ENCODE results near the gene TCIRG1.
"Not testable (repeated sequence)": the region's sequence is repeated elsewhere in the genome, so short reads cannot be mapped to it uniquely, and the experiment has no call there.

TCIRG1 gene

GRCh38 chr11:68083517-68083916, 44.7 kb downstream of the TCIRG1 start:
- H3K27me3 ChIP-seq (ENCODE audit: control insufficient read depth, insufficient read depth, low read length) = no peaks in the 10 kb centered on the region
- peaks cover 2% of the 10 kb centered on the region for H3K36me3 ChIP-seq (ENCODE audit: control insufficient read depth, insufficient read depth, low read length)
- H3K4me1 ChIP-seq (ENCODE audit: control insufficient read depth, insufficient read depth, low read length) = no peaks in the 10 kb centered on the region
- H3K4me3 ChIP-seq (ENCODE audit: low read length) = no peak overlapping the region
- H3K9ac ChIP-seq (ENCODE audit: low read length) = no peak overlapping the region
- no peak overlapping the region for H3K27ac ChIP-seq (ENCODE audit: low read depth, low read length)

GRCh38 chr11:68089679-68090078, 50.9 kb downstream of the TCIRG1 start:
- H3K9ac ChIP-seq (ENCODE audit: low read length) = no peak overlapping the region
- no peak overlapping the region for H3K27ac ChIP-seq (ENCODE audit: low read depth, low read length)
- H3K4me1 ChIP-seq (ENCODE audit: control insufficient read depth, insufficient read depth, low read length) = no peaks in the 10 kb centered on the region
- H3K4me3 ChIP-seq (ENCODE audit: low read length) = no peak overlapping the region
- H3K36me3 ChIP-seq (ENCODE audit: control insufficient read depth, insufficient read depth, low read length) = no peaks in the 10 kb centered on the region
- no peaks in the 10 kb centered on the region for H3K27me3 ChIP-seq (ENCODE audit: control insufficient read depth, insufficient read depth, low read length)

- Histone ChIP-seq H3K27ac (ENCODE audit: low read depth, low read length) (no peak overlapping the region), H3K4me3 (ENCODE audit: low read length) (no peak overlapping the region), H3K9ac (ENCODE audit: low read length) (no peak overlapping the region), H3K27me3 (ENCODE audit: control insufficient read depth, insufficient read depth, low read length) (no peaks in the 10 kb centered on the region), H3K36me3 (ENCODE audit: control insufficient read depth, insufficient read depth, low read length) (no peaks in the 10 kb centered on the region), H3K4me1 (ENCODE audit: control insufficient read depth, insufficient read depth, low read length) (no peaks in the 10 kb centered on the region)
Measured at GRCh38 chr11:68090287-68090686, 51.5 kb downstream of the TCIRG1 start.

GRCh38 chr11:68090706-68091105, 51.9 kb downstream of the TCIRG1 start:
- no peak overlapping the region for H3K9ac ChIP-seq (ENCODE audit: low read length)
- no peak overlapping the region for H3K4me3 ChIP-seq (ENCODE audit: low read length)
- H3K36me3 ChIP-seq (ENCODE audit: control insufficient read depth, insufficient read depth, low read length) = no peaks in the 10 kb centered on the region
- H3K27ac ChIP-seq (ENCODE audit: low read depth, low read length) = no peak overlapping the region
- H3K4me1 ChIP-seq (ENCODE audit: control insufficient read depth, insufficient read depth, low read length) = no peaks in the 10 kb centered on the region
- no peaks in the 10 kb centered on the region for H3K27me3 ChIP-seq (ENCODE audit: control insufficient read depth, insufficient read depth, low read length)

GRCh38 chr11:68092411-68092810, 53.6 kb downstream of the TCIRG1 start:
- Histone ChIP-seq H3K36me3 (ENCODE audit: control insufficient read depth, insufficient read depth, low read length) (no peaks in the 10 kb centered on the region), H3K27ac (ENCODE audit: low read depth, low read length) (no peak overlapping the region), H3K9ac (ENCODE audit: low read length) (no peak overlapping the region), H3K27me3 (ENCODE audit: control insufficient read depth, insufficient read depth, low read length) (no peaks in the 10 kb centered on the region), H3K4me1 (ENCODE audit: control insufficient read depth, insufficient read depth, low read length) (no peaks in the 10 kb centered on the region), H3K4me3 (ENCODE audit: low read length) (no peak overlapping the region)

GRCh38 chr11:68092946-68093345, 54.1 kb downstream of the TCIRG1 start:
- not testable (repeated sequence) for H3K9ac ChIP-seq (ENCODE audit: low read length); H3K27ac ChIP-seq (ENCODE audit: low read depth, low read length); H3K27me3 ChIP-seq (ENCODE audit: control insufficient read depth, insufficient read depth, low read length); H3K4me1 ChIP-seq (ENCODE audit: control insufficient read depth, insufficient read depth, low read length); H3K36me3 ChIP-seq (ENCODE audit: control insufficient read depth, insufficient read depth, low read length); H3K4me3 ChIP-seq (ENCODE audit: low read length)

GRCh38 chr11:68093565-68093964, 54.7 kb downstream of the TCIRG1 start:
- Histone ChIP-seq H3K27ac (ENCODE audit: low read depth, low read length) (no peak overlapping the region), H3K4me1 (ENCODE audit: control insufficient read depth, insufficient read depth, low read length) (no peaks in the 10 kb centered on the region), H3K27me3 (ENCODE audit: control insufficient read depth, insufficient read depth, low read length) (no peaks in the 10 kb centered on the region), H3K36me3 (ENCODE audit: control insufficient read depth, insufficient read depth, low read length) (no peaks in the 10 kb centered on the region), H3K9ac (ENCODE audit: low read length) (no peak overlapping the region), H3K4me3 (ENCODE audit: low read length) (no peak overlapping the region)

- H3K27ac ChIP-seq (ENCODE audit: low read depth, low read length) = no peak overlapping the region
- no peak overlapping the region for H3K4me3 ChIP-seq (ENCODE audit: low read length)
Measured at GRCh38 chr11:68096962-68097361, 58.1 kb downstream of the TCIRG1 start.

GRCh38 chr11:68099057-68099456, 60.2 kb downstream of the TCIRG1 start:
- no peaks in the 10 kb centered on the region for H3K4me1 ChIP-seq (ENCODE audit: control insufficient read depth, insufficient read depth, low read length)

More at GRCh38 chr11:68096962-68097361, 58.1 kb downstream of the TCIRG1 start:
- H3K4me1 ChIP-seq (ENCODE audit: control insufficient read depth, insufficient read depth, low read length) = no peaks in the 10 kb centered on the region
- H3K36me3 ChIP-seq (ENCODE audit: control insufficient read depth, insufficient read depth, low read length) = no peaks in the 10 kb centered on the region
- H3K27me3 ChIP-seq (ENCODE audit: control insufficient read depth, insufficient read depth, low read length) = no peaks in the 10 kb centered on the region
- no peak overlapping the region for H3K9ac ChIP-seq (ENCODE audit: low read length)

GRCh38 chr11:68099474-68100405, 60.9 kb downstream of the TCIRG1 start:
- Histone ChIP-seq H3K27me3 (ENCODE audit: control insufficient read depth, insufficient read depth, low read length) (no peaks in the 10 kb centered on the region), H3K4me3 (ENCODE audit: low read length) (peak overlapping the region; percentile 32), H3K9ac (ENCODE audit: low read length) (no peak overlapping the region), H3K4me1 (ENCODE audit: control insufficient read depth, insufficient read depth, low read length) (no peaks in the 10 kb centered on the region), H3K36me3 (ENCODE audit: control insufficient read depth, insufficient read depth, low read length) (no peaks in the 10 kb centered on the region), H3K27ac (ENCODE audit: low read depth, low read length) (no peak overlapping the region)

More at GRCh38 chr11:68099057-68099456, 60.2 kb downstream of the TCIRG1 start:
- H3K27ac ChIP-seq (ENCODE audit: low read depth, low read length) = no peak overlapping the region
- H3K4me3 ChIP-seq (ENCODE audit: low read length) = no peak overlapping the region
- no peaks in the 10 kb centered on the region for H3K27me3 ChIP-seq (ENCODE audit: control insufficient read depth, insufficient read depth, low read length)
- H3K9ac ChIP-seq (ENCODE audit: low read length) = no peak overlapping the region
- no peaks in the 10 kb centered on the region for H3K36me3 ChIP-seq (ENCODE audit: control insufficient read depth, insufficient read depth, low read length)

Data from rectal smooth muscle tissue (tissue), 1 donor.